ENCODE data around the gene SLC25A39. TPM values are rescaled to one million over a fixed set of nuclear protein-coding genes. Genes with fewer than 3 reads are reported as not detected.

Gene SLC25A39
- total and polyA plus RNA-seq, 10 donors, result 76.1 to 214 (median 105) TPM

GRCh38 chr17:44353672-44354331 lies 29.2 kb upstream of the SLC25A39 start:
- peaks cover 3 to 51% (median 34%) of the 10 kb centered on the region in 6 donors for H3K4me1 ChIP-seq
- H3K27ac ChIP-seq, result peak overlapping the region in 2 of 8 donors; percentile 24 to 31
- no peaks in the 10 kb centered on the region for H3K9me3 ChIP-seq
- TF ChIP-seq POLR2A (IDR thresholded peaks at IDR 0.05), result no peak
- no peak for TF ChIP-seq POLR2AphosphoS5 (IDR thresholded peaks at IDR 0.05)
- no peak for TF ChIP-seq CTCF (IDR thresholded peaks at IDR 0.05 in 8 of 11, conservative IDR thresholded peaks at IDR 0.05 in 3 of 11)
- WGBS, 5 donors, result 24 to 62% (median 34%) methylated on average over 21 to 98 of the region's 98 CpGs
- DNase-seq, result peak; percentile 83
- peaks cover 0 to 7% (median 0%) of the 10 kb centered on the region in 7 donors for H3K27me3 ChIP-seq (replicated peaks in 1 of 7)
- peaks cover 0 to 48% (median 43%) of the 10 kb centered on the region in 6 donors for H3K36me3 ChIP-seq
- H3K4me3 ChIP-seq, result peak overlapping the region in 7 of 8 donors; percentile 30 to 71 (median 36)
- intact Hi-C loops (cut with DNase I; ENCODE audit: low total_unique reads), result no loop called here

- WGBS, 5 donors, result 56 to 66% (median 62%) methylated on average over 14 to 22 of the region's 22 CpGs
- Histone ChIP-seq H3K4me3 (peak overlapping the region in 7 of 8 donors; percentile 20 to 71 (median 36)), H3K4me1 (peaks cover 10 to 58% (median 41%) of the 10 kb centered on the region in 6 donors), H3K9me3 (no peaks in the 10 kb centered on the region), H3K36me3 (peaks cover 0 to 54% (median 44%) of the 10 kb centered on the region in 6 donors), H3K27ac (peak overlapping the region in 1 of 8 donors; percentile 31), H3K27me3 (replicated peaks in 1 of 7) (peaks cover 0 to 7% (median 0%) of the 10 kb centered on the region in 7 donors)
- no peak for TF ChIP-seq POLR2A (IDR thresholded peaks at IDR 0.05)
- TF ChIP-seq POLR2AphosphoS5 (IDR thresholded peaks at IDR 0.05), result peak in 1 of 3 donors; percentile 5
- intact Hi-C loops (cut with DNase I; ENCODE audit: low total_unique reads), result no loop called here
- no peak for DNase-seq
Observed at GRCh38 chr17:44352828-44353671, 28.4 kb upstream of the SLC25A39 start.

- Histone ChIP-seq H3K27ac (no peak overlapping the region), H3K36me3 (peaks cover 0 to 54% (median 44%) of the 10 kb centered on the region in 6 donors), H3K4me1 (peaks cover 16 to 67% (median 50%) of the 10 kb centered on the region in 6 donors), H3K27me3 (replicated peaks in 1 of 7) (peaks cover 0 to 7% (median 0%) of the 10 kb centered on the region in 7 donors), H3K9me3 (no peaks in the 10 kb centered on the region), H3K4me3 (no peak overlapping the region)
- peak in 1 of 3 donors; percentile 56 for TF ChIP-seq POLR2AphosphoS5 (IDR thresholded peaks at IDR 0.05)
- TF ChIP-seq POLR2A (IDR thresholded peaks at IDR 0.05), result no peak
- TF ChIP-seq CTCF (IDR thresholded peaks at IDR 0.05 in 8 of 11, conservative IDR thresholded peaks at IDR 0.05 in 3 of 11), result no peak
- 81 to 89% (median 85%) methylated on average over 5 to 36 of the region's 36 CpGs for WGBS, 5 donors
- DNase-seq, result no peak
- intact Hi-C loops (cut with DNase I; ENCODE audit: low total_unique reads), result no loop called here
Observed at GRCh38 chr17:44351961-44352827, 27.6 kb upstream of the SLC25A39 start.

GRCh38 chr17:44351464-44351863 lies 26.8 kb upstream of the SLC25A39 start:
- peaks cover 22 to 74% (median 57%) of the 10 kb centered on the region in 6 donors for H3K4me1 ChIP-seq
- H3K9me3 ChIP-seq, result no peaks in the 10 kb centered on the region
- peaks cover 0 to 7% (median 0%) of the 10 kb centered on the region in 7 donors for H3K27me3 ChIP-seq (replicated peaks in 1 of 7)
- H3K27ac ChIP-seq, result no peak overlapping the region
- peaks cover 0 to 54% (median 44%) of the 10 kb centered on the region in 6 donors for H3K36me3 ChIP-seq
- intact Hi-C loops (cut with DNase I; ENCODE audit: low total_unique reads), result no loop called here
- H3K4me3 ChIP-seq, result no peak overlapping the region
- DNase-seq, result no peak
- TF ChIP-seq POLR2A (IDR thresholded peaks at IDR 0.05), result no peak
- no peak for TF ChIP-seq POLR2AphosphoS5 (IDR thresholded peaks at IDR 0.05)
- no peak for TF ChIP-seq CTCF (IDR thresholded peaks at IDR 0.05 in 8 of 11, conservative IDR thresholded peaks at IDR 0.05 in 3 of 11)
- WGBS, 5 donors, result 92 to 97% (median 93%) methylated on average over 3 to 8 of the region's 8 CpGs
